GM19025 (cell line): ENCODE measurements around the gene CHCHD3.

Experiments used
- ATAC-seq: cut with Tn5 transposase; IDR thresholded peaks from one replicate; pipeline ENCODE4 v1.9.1; 2021; ENCODE audit warnings: mild to moderate bottlenecking, low read depth, moderate library complexity; ENCODE audit not compliant: unreplicated experiment

The CHCHD3 gene

GRCh38 chr7:132784406-132784805 is 297.5 kb downstream of the CHCHD3 start:
- ATAC-seq, result no peak

GRCh38 chr7:132783824-132784223 is 298.1 kb downstream of the CHCHD3 start:
- no peak for ATAC-seq

- no peak for ATAC-seq
Observed at GRCh38 chr7:132782777-132783640, 298.9 kb downstream of the CHCHD3 start.

DNA sequence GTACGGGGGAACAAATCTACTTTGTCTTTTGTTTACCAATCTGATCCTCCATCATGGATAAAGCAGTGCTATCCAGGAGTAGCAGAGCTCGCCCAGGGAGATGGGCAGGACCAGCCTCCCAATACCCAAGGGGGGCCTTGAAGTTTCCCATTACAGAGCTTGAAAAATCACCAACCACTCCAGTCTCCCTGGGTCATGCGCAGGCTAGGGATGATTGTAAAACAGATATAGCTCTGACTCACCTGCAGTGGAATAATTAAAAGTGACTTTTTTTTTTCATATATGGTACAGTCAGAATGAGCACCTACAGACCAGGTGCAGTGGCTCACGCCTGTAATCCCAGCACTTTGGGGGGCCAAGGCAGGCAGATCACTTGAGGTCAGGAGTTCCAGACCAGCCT is 301.1 kb downstream of the CHCHD3 start:
- ATAC-seq, result no peak

GRCh38 chr7:132779164-132779563 is 302.7 kb downstream of the CHCHD3 start:
- no peak for ATAC-seq

DNA sequence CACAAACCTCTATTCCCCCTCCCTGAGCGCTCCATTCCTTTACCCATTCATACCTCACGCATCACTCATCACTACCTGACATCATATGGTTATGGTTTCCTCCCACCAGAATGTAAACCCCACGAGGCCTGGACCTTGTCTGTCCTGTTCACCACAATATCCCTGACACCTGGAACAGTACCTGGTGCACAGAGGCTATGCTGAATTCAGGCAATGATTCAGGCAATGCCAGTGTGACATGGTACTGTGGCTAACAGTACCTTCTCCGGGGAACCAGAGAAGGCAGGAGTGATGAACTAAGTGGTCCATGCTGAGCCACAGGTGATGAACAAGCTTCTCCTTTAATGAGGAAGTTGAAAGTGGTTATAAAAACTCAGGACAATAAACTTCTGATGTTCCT is 303.1 kb downstream of the CHCHD3 start:
- ATAC-seq, result no peak

DNA sequence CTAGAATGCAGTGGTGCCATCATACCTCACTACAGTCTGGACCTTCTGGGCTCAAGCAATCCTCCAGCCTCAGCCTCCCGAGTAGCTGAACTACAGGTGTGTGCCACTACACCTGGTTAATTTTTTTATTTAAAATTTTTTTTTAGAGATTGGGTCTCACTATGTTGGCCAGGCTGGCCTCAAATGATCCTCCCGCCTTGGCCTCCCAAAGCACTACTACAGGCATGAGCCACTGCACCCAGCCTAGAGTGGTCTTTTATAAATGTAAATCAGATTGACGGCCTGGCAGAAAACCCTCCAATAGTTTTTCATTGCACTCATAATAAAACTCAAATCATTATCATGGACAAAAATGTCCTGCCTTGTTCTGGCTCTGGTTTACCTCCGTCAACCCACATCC is 303.9 kb downstream of the CHCHD3 start:
- ATAC-seq, result no peak

DNA sequence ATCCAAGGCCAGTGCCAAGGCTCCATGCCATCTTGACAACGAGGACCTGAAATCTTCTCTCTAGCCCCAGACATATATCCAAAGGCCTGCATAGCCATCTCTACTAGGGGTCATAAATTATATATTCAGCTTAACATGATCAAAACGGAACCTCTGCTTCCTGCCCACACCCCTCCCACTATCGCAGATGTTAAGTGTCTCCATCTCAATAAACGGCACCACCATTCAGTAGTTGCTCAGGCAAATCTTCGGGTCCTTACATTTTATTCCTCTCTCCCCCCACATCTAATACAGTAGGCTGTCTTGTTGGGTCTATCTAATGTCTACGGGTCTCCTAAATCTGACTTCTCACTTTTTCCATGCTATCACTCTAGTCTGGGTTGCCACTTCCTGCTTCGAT is 304.5 kb downstream of the CHCHD3 start:
- ATAC-seq, result no peak

GRCh38 chr7:132776048-132776620 is 305.8 kb downstream of the CHCHD3 start:
- no peak for ATAC-seq

GRCh38 chr7:132773527-132773956 is 308.3 kb downstream of the CHCHD3 start:
- no peak for ATAC-seq

- no peak for ATAC-seq
Observed at GRCh38 chr7:132771301-132771730, 310.6 kb downstream of the CHCHD3 start.

GRCh38 chr7:132770055-132770454 is 311.8 kb downstream of the CHCHD3 start:
- ATAC-seq, result no peak

DNA sequence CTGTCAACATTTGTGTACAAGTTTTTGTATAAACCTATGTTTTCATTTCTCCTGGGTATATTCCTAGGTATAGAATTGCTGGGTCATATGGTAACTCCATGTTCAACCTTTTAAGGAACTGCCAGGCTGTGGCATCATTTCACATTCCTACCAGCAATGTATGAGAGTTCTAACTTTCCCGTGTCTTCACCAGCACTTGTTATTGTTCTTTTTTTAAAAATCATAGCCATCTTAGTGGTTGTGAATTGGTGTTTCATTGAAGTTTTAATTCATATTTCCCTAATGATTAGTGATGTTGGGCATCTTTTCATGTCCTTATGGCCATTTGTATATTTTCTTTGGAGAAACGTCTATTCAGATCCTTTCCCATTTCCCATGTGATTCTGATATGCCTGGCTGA is 312.6 kb downstream of the CHCHD3 start:
- no peak for ATAC-seq

GRCh38 chr7:132768099-132768498 is 313.8 kb downstream of the CHCHD3 start:
- ATAC-seq, result no peak

DNA sequence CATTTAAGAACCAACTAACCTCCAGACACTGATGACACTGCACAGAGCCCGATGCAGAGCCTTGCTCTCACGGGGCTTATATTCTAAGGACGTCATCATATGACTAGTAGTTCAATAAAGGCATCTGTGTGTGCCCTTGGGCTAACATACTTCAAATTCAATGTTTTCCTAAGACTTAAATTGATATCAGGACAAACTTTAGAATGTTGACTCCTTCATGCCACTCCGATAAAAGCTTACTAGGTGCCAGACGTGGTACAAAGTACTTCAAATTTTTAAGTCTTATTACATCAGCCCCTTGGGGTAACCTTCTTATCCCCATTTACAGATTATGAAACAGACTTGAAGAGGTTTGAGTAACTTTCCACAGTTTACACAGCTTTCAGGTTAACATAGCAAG is 314.5 kb downstream of the CHCHD3 start:
- no peak for ATAC-seq

DNA sequence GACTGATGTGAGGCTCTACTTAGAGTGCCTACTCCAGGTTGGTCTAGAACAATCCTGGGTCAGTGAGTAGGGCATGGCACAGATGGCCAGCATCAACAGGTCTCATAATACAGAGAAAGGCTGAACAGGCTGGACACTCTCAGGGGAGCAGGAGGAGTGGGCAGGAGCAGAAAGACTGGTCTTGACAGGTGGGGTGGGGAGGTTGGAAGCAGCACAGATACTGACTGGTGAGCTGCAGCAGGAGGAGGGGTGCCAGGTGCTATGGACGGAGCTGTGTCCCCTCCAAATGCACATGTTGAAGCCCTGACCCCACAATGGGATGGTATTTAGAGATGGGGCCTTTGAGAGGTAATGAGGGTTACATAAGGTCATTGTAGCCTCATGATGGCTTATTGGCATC is 315.2 kb downstream of the CHCHD3 start:
- ATAC-seq, result no peak

GRCh38 chr7:132765861-132766260 is 316.0 kb downstream of the CHCHD3 start:
- no peak for ATAC-seq

DNA sequence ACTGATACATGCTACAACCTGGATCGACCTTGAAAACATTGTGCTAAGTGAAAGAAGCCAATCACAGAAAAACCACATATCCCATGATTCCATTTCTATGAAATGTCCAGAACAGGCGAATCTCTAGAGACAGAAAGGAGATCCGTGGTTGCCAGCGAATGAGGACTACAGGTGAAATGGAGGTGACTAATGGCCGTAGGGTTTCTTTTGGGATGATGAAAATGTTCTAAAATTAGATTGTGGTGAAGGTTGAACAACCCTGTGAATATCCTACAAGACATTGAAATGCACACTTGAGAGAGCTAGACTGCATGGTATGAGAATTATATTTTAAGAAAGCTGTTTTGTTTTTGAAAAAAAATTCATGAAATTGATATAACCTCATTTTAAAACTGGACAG is 317.1 kb downstream of the CHCHD3 start:
- no peak for ATAC-seq

DNA sequence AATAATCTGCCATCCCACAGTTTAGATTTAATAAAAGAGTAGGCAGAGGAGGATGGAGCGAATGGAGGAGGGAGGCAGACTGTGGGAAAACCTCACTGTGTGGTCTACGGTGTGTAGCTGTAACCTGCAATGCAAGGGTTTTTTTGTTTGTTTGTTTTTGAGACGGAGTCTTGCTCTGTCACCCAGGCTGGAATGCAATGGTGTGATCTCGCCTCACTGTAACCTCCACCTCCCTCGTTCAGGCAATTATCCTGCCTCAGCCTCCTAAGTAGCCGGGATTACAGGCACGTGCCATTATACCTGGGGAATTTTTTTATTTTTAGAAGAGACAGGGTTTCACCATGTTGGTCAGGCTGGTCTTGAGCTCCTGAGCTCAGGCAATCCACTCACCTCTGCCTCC is 321.0 kb downstream of the CHCHD3 start:
- ATAC-seq, result no peak

- no peak for ATAC-seq
Observed at GRCh38 chr7:132760244-132760623, 321.7 kb downstream of the CHCHD3 start.

DNA sequence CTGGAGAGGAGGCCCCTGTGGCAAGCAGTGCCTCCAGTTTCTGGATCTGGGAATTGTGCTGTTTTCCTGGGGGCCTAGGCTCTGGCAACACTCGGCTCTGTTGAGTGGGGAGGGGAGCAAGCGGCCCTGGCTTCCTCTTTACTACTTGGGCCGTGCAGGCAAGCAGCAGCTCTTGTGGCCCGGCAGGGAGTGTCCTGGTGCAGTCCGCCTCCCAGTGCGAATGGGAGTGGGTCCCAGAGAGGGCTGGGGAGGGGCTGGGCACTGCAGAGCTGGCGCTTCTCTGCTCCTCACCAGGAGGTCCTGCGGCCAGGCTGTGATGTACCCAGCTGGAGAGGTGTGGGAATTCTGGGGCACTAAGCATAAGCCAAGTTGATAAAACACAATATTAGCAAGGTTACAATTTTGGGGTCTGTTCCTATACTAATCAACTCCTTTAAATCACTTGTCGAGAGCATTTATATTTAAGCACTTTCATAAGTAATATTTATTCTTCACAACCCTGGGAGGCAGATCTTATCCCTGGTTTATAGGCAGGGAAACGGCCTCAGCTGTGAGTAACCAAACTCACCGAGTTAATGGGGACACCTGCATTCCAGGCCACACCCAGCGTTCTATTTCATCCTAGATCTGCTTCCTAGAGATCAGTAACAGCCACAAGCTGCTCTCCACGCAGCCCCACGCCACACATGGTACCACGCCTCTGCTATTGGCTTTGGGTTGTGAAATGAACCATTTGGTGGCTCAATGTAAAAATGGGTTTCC is 322.2 kb downstream of the CHCHD3 start:
- ATAC-seq, result no peak
